A673 (cell line): ENCODE measurements around the gene ISG20L2. TPM values are rescaled to one million over a fixed set of nuclear protein-coding genes. Genes with fewer than 3 reads are reported as not detected.
A peak's percentile ranks its signal among the peaks of the same experiment; 100 is the strongest.

Experiments
- Bru-seq: library from RNA; stranded (reverse); fragments of 400-500 nt; gene quantifications from one replicate; lab custom pipeline; 2021; lab: Mats Ljungman, UMichigan
- BruChase-seq, 2 experiments: library from RNA; stranded (reverse); fragments of 400-500 nt; gene quantifications; one replicate each; lab custom pipeline; 2021; lab: Mats Ljungman, UMichigan
- BruUV-seq: library from RNA; stranded (reverse); fragments of 400-500 nt; replicated peaks from 2 replicates; lab custom pipeline; 2021; lab: Mats Ljungman, UMichigan
- CTCF ChIA-PET: fragments of 300-600 bp; sonication (Branson Sonifier 250); formaldehyde crosslinking; loops from one replicate; lab custom pipeline; 2022; ENCODE audit warnings: antibody characterized with exemption; lab: Charles Lee
- POLR2A ChIA-PET: fragments of 300-600 bp; sonication (Branson Sonifier 250); formaldehyde crosslinking; loops from one replicate; lab custom pipeline; 2022; ENCODE audit warnings: antibody characterized with exemption; ENCODE audit not compliant: low non-redundant PET; lab: Charles Lee
- DNase-seq: peaks from one replicate; pipeline ENCODE4 v3.0.0-alpha.2; 2015; ENCODE audit warnings: low spot score
- H3K27ac ChIP-seq: fragments of 200-600 bp; sonication (generic); 2 replicates; pipeline ENCODE4 v1.5.1; 2016; ENCODE audit warnings: mixed run types, low read depth, mild to moderate bottlenecking, mixed read lengths, antibody characterized with exemption, low read length; ENCODE audit not compliant: poor library complexity, severe bottlenecking
- H3K27me3 ChIP-seq: fragments of 200-600 bp; sonication (generic); replicated peaks from 2 replicates; pipeline ENCODE4 v1.6.1; 2017; ENCODE audit warnings: mixed run types, low read depth, mild to moderate bottlenecking, mixed read lengths, antibody characterized with exemption, low read length; ENCODE audit not compliant: insufficient read depth, poor library complexity
- H3K36me3 ChIP-seq: fragments of 200-600 bp; sonication (generic); 2 replicates; pipeline ENCODE4 v1.6.1; 2016; ENCODE audit warnings: mixed run types, mild to moderate bottlenecking, mixed read lengths, antibody characterized with exemption, low read length; ENCODE audit not compliant: insufficient read depth, poor library complexity, severe bottlenecking
- H3K4me1 ChIP-seq: fragments of 200-600 bp; sonication (generic); 2 replicates; pipeline ENCODE4 v1.6.1; 2017; ENCODE audit warnings: mixed run types, mild to moderate bottlenecking, mixed read lengths, antibody characterized with exemption, low read length; ENCODE audit not compliant: insufficient read depth, poor library complexity, severe bottlenecking
- H3K4me3 ChIP-seq: fragments of 200-600 bp; sonication (generic); 2 replicates; pipeline ENCODE4 v1.5.1; 2016; ENCODE audit warnings: low read depth, mixed run types, mild to moderate bottlenecking, mixed read lengths, low read length; ENCODE audit not compliant: poor library complexity, severe bottlenecking
- H3K9me3 ChIP-seq: fragments of 200-600 bp; sonication (generic); 2 replicates; pipeline ENCODE4 v1.6.1; 2016; ENCODE audit warnings: mixed run types, low read depth, mild to moderate bottlenecking, mixed read lengths, antibody characterized with exemption, low read length; ENCODE audit not compliant: poor library complexity, severe bottlenecking
- CTCF ChIP-seq: fragments of 300-800, 200-600 bp; sonication (generic); conservative IDR thresholded peaks from 2 replicates; pipeline ENCODE4 v1.5.1; 2017; ENCODE audit warnings: low read depth, mild to moderate bottlenecking, antibody characterized with exemption, low read length, moderate library complexity, mixed read lengths
- EZH2 ChIP-seq: fragments of 200-600 bp; sonication (generic); IDR thresholded peaks from 2 replicates; pipeline ENCODE4 v1.6.1; 2017; ENCODE audit warnings: borderline replicate concordance, low read depth, mild to moderate bottlenecking, mixed read lengths, antibody characterized with exemption, low read length; ENCODE audit not compliant: poor library complexity, severe bottlenecking
- intact Hi-C: fragments of 100-400 bp; cut with micrococcal nuclease; formaldehyde crosslinking; loops from one replicate; pipeline ENCODE4 v1.10.0; 2022; ENCODE audit not compliant: unreplicated experiment
- long read RNA-seq: library from polyadenylated mRNA; stranded (forward); transcript quantifications from one replicate; pipeline ENCODE4 v2.0.0, GENCODE V29; 2022
- total RNA-seq: library from RNA; stranded (reverse); gene quantifications from 2 replicates; pipeline ENCODE4 v1.2.3, GENCODE V29; 2021

Gene ISG20L2
- total RNA-seq (45.7 and 46.5 TPM in 2 replicates), Bru-seq, nascent RNA (percentile 89 among the genes with signal in this experiment), BruChase-seq, experiment 1, labeled RNA remaining after a 2-hour chase (percentile 95 among the genes with signal in this experiment), BruChase-seq, experiment 2, labeled RNA remaining after a 6-hour chase (percentile 94 among the genes with signal in this experiment)
- long read RNA-seq, transcript ISG20L2-201 (3 exons, 3,303 nt) = major isoform, 35 of 65 reads
- long read RNA-seq, transcript ISG20L2-202 (4 exons, 2,310 nt) = minor isoform, 16 of 65 reads
- long read RNA-seq, partial matches to known transcripts = 3 of 65 reads
- long read RNA-seq, other reads (novel, unspliced or antisense) = 9 of 65 reads

GRCh38 chr1:156728599-156729462 is at the start of gene ISG20L2:
ISG20L2 (minus strand) TSS chr1:156728766; CDS start chr1:156727652, 1,114 bp downstream.
- intact Hi-C loops = loop anchor here (2.0 kb wide), 1 partner anchor 40 kb away; no protein-coding TSS in a partner anchor
- peak within 1 kb of the TSS; percentile 96 for H3K27ac ChIP-seq
- POLR2A ChIA-PET = interaction anchor here (0.7 to 2.0 kb wide), 4 partner anchors 8 to 158 kb away, joined by 3 to 11 read pairs (median 6); partner anchors contain the start of gene MRPL24
- H3K4me3 ChIP-seq = peak within 1 kb of the TSS; percentile 95
- peak; percentile 99 for DNase-seq
- no peaks in the 10 kb centered on the region for H3K27me3 ChIP-seq
- peaks cover 23% of the 10 kb centered on the region for H3K4me1 ChIP-seq
- TF ChIP-seq EZH2 (no peak), CTCF (no peak)
- H3K36me3 ChIP-seq = peaks cover 12% of the 10 kb centered on the region
- BruUV-seq = TSS peak; percentile 76
- CTCF ChIA-PET = interaction anchor here (0.7 to 5.2 kb wide), 3 partner anchors 38 to 131 kb away, joined by 4 to 117 read pairs (median 62); partner anchors contain the start of genes INSRR and NTRK1
- H3K9me3 ChIP-seq = no peaks in the 10 kb centered on the region

- no peak for DNase-seq
- POLR2A ChIA-PET = no interaction called here
- H3K4me1 ChIP-seq = peaks cover 9% of the 10 kb centered on the region
- H3K27me3 ChIP-seq = no peaks in the 10 kb centered on the region
- peaks cover 9% of the 10 kb centered on the region for H3K36me3 ChIP-seq
- CTCF ChIA-PET = no interaction called here
- no peaks in the 10 kb centered on the region for H3K9me3 ChIP-seq
- TF ChIP-seq CTCF = no peak
- no peak for TF ChIP-seq EZH2
- intact Hi-C loops = no loop called here
- no peak overlapping the region for H3K27ac ChIP-seq
- H3K4me3 ChIP-seq = no peak overlapping the region
- no TSS peak for BruUV-seq
These were observed 49.0 kb upstream of the ISG20L2 start for GRCh38 chr1:156777573-156777972.

- peaks cover 3% of the 10 kb centered on the region for H3K36me3 ChIP-seq
- BruUV-seq = no TSS peak
- no peak overlapping the region for H3K27ac ChIP-seq
- DNase-seq = no peak
- peaks cover 9% of the 10 kb centered on the region for H3K4me1 ChIP-seq
- TF ChIP-seq EZH2 (no peak), CTCF (no peak)
- H3K4me3 ChIP-seq = no peak overlapping the region
- no peaks in the 10 kb centered on the region for H3K9me3 ChIP-seq
- H3K27me3 ChIP-seq = no peaks in the 10 kb centered on the region
- intact Hi-C loops = no loop called here
- CTCF ChIA-PET = interaction anchor here (0.5 kb wide), 1 partner anchor 48 kb away, joined by 4 read pairs; the partner anchor contains the start of genes ISG20L2 and METTL25B
- POLR2A ChIA-PET = no interaction called here
These were observed 48.4 kb upstream of the ISG20L2 start for GRCh38 chr1:156776942-156777341.
